ENCODE measurements around the gene TUBE1. TPM values are rescaled to one million over a fixed set of nuclear protein-coding genes. Genes with fewer than 3 reads are reported as not detected.
A peak's percentile ranks its signal among the peaks of the same experiment; 100 is the strongest.
"Not testable (repeated sequence)": the region's sequence is repeated elsewhere in the genome, so short reads cannot be mapped to it uniquely, and the experiment has no call there.

Gene TUBE1
- total RNA-seq, 1 donor from 2014 or later, result 13.2 TPM

- no peak for DNase-seq (ENCODE audit: extremely low read depth, low read depth, low spot score)
These were observed 21.8 kb downstream of the TUBE1 start for GRCh38 chr6:112065426-112065986.

DNA sequence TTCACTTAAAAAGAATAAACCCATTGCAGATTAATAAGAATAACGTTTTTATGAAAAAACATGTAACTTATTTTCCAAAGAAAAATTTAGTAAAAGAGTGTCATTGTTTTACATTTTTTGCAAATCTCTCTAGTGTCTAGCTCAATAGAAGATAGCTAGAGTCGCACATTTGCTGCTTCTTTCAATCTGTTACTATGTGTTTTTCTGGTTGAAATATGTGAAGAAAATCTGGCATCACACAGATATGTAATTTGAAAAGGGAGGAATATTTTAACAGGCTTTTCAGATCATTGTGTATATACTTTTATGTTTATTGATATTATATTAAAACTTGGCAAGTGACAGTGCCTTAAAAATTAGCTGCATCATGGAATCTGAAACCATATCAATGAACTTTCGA, 24.3 kb downstream of the TUBE1 start:
- no peak for DNase-seq (ENCODE audit: extremely low read depth, low read depth, low spot score)

GRCh38 chr6:112061605-112062004, 25.7 kb downstream of the TUBE1 start:
- no peak for DNase-seq (ENCODE audit: extremely low read depth, low read depth, low spot score)

GRCh38 chr6:112058243-112059032, 28.8 kb downstream of the TUBE1 start:
- no peak for DNase-seq (ENCODE audit: extremely low read depth, low read depth, low spot score)

- DNase-seq (ENCODE audit: extremely low read depth, low read depth, low spot score), result no peak
These were observed 32.6 kb downstream of the TUBE1 start for GRCh38 chr6:112054555-112055190.

GRCh38 chr6:112054001-112054400, 33.3 kb downstream of the TUBE1 start, which contains the start of gene CCN6:
TSS of gene CCN6 (plus strand) at chr6:112054104. CDS start at chr6:112054358, 254 bp downstream.
- no peak for DNase-seq (ENCODE audit: extremely low read depth, low read depth, low spot score)

- DNase-seq (ENCODE audit: extremely low read depth, low read depth, low spot score), result not testable (repeated sequence)
These were observed 36.0 kb downstream of the TUBE1 start for GRCh38 chr6:112051251-112051740.

- DNase-seq (ENCODE audit: extremely low read depth, low read depth, low spot score), result no peak
These were observed 36.9 kb downstream of the TUBE1 start for GRCh38 chr6:112050429-112050828.

- DNase-seq (ENCODE audit: extremely low read depth, low read depth, low spot score), result no peak
These were observed 37.3 kb downstream of the TUBE1 start for GRCh38 chr6:112049996-112050395.

- no peak for DNase-seq (ENCODE audit: extremely low read depth, low read depth, low spot score)
These were observed 38.1 kb downstream of the TUBE1 start for GRCh38 chr6:112049026-112049799.

- not testable (repeated sequence) for DNase-seq (ENCODE audit: extremely low read depth, low read depth, low spot score)
These were observed 39.8 kb downstream of the TUBE1 start for GRCh38 chr6:112047523-112047922.

GRCh38 chr6:112044856-112045255, 42.4 kb downstream of the TUBE1 start:
- no peak for DNase-seq (ENCODE audit: extremely low read depth, low read depth, low spot score)

DNA sequence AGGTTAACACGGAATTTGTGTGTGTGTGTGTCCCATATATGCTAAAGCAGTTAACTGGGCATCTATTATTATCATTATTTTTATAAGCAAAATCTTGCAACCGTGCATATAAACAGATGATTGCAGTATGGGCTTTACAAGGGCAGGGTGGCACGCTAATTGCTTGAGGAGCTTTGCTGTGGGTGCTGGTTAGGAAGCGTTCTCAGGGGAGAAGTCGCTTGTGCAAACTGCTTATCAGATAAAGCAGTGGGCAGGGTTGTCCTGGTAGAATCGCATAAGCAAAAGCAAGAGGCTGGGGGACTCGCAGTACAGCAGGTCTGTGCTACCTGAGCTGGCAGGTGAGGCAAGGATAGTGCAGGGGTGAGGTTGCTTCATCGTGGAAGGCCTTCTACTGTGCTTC, 43.1 kb downstream of the TUBE1 start:
- DNase-seq (ENCODE audit: extremely low read depth, low read depth, low spot score), result no peak

DNA sequence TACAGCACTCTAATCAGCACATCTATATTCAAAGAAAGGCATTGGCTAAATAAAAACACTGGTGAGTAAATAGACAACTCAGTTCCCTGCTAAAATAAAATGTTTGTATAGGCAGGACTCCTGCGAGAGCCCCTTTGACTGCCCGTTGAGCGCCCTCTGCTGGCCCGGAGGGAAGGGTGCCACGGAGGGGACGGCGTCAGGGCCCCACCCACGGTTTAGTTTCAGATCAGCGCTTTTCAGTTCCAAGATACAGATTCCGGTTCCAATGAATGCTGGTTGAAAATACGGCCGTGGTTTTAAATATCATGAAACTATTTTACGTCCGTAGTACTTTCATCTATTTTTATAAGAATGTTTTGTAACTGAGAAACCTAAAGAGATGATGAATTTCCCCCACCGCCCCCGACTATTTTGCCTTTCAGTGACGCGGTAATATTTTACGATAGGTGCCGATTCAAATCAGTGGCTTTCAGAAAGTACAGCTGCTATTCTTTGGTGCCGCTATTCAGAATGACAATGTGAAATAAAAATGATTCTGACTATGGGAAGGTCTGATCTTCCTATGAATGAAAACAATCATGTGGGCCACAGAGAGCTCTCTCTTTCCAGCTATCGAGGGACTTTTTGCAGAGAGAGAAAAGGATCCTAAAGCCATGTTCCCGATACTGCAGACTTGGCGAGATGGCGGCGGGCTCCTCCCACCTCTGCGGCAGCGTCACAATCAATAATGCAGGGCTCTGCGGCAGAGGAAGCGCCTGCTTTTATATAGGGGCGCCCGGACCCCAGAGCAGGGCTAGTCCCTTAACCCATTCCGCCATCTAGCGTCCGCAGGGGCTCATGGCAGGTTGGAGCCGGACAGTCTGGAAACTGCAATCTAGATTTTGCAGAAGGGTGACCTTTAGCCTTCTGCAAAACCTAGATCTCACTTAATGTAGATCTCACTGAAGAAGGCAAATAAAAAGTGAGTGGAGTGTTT, 44.0 kb downstream of the TUBE1 start:
- DNase-seq (ENCODE audit: extremely low read depth, low read depth, low spot score), result peak; percentile 68

DNA sequence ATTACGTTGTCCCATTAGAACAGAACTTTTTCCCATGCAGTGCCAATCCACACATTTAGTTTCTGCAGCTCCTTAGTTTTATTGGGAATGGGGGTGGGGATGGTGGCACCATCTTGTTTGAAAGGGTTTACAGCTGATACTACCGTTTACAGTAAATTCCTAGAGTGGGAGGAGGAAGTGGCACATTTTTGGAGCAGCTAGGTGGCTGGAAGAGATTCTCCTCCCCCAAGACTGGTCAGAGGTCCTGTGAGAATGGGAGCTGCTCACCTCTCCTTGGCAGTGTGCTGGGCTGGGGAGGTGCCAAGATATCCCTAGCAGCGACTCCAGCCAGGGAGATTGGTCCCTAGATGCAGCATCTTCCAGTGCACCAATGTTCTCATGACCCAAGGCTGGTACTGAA, 45.7 kb downstream of the TUBE1 start:
- no peak for DNase-seq (ENCODE audit: extremely low read depth, low read depth, low spot score)

- DNase-seq (ENCODE audit: extremely low read depth, low read depth, low spot score), result no peak
These were observed 46.3 kb downstream of the TUBE1 start for GRCh38 chr6:112040956-112041355.

GRCh38 chr6:112039431-112039770, 47.9 kb downstream of the TUBE1 start:
- no peak for DNase-seq (ENCODE audit: extremely low read depth, low read depth, low spot score)

GRCh38 chr6:112038756-112039430, 48.4 kb downstream of the TUBE1 start:
- DNase-seq (ENCODE audit: extremely low read depth, low read depth, low spot score), result no peak

DNA sequence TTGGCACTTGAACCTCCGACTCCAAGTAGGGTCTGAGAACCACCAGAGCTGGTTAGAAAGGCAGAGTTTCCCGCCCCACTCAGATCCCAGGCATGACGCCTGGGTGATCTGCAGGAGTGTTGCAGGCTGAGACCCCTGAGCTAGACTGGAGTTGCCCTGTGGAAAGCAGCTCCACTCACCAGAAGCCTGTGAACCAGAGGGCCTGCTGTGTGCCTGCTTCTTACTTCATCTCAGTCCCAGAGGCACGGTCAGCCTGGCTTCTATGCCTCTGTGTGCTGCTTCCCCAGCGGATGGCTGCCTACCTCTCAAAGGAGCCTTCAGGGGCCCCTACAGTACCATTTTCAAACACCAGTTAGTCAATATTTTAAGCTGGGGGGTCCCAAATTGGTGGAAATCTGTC, 49.0 kb downstream of the TUBE1 start:
- no peak for DNase-seq (ENCODE audit: extremely low read depth, low read depth, low spot score)
